GM06990 (cell line): ENCODE results near the gene EML4.

ENCODE experiments used
- DNase-seq: peaks from one replicate; pipeline ENCODE4 v3.0.0-alpha.2; 2011; ENCODE audit not compliant: insufficient read length; ENCODE audit errors: extremely low read depth
- H3K27me3 ChIP-seq: replicated peaks from 2 replicates; pipeline ENCODE4 v1.6.0; 2011; ENCODE audit warnings: low read length; ENCODE audit not compliant: control insufficient read depth, insufficient read depth
- H3K36me3 ChIP-seq: 2 replicates; pipeline ENCODE4 v1.5.1; 2011; ENCODE audit warnings: low read length; ENCODE audit not compliant: control insufficient read depth, insufficient read depth
- H3K4me3 ChIP-seq: replicated peaks from 2 replicates; pipeline ENCODE4 v1.5.1; 2011; ENCODE audit warnings: low read depth, mild to moderate bottlenecking, control low read depth, low read length
- TF ChIP-seq, protein P1 (sequence below): IDR thresholded peaks from 2 replicates; pipeline ENCODE4 v1.5.1; 2011; ENCODE audit warnings: low read length, control low read depth, mild to moderate bottlenecking, inconsistent platforms; ENCODE audit not compliant: insufficient read depth, poor library complexity, severe bottlenecking

Gene EML4

DNA sequence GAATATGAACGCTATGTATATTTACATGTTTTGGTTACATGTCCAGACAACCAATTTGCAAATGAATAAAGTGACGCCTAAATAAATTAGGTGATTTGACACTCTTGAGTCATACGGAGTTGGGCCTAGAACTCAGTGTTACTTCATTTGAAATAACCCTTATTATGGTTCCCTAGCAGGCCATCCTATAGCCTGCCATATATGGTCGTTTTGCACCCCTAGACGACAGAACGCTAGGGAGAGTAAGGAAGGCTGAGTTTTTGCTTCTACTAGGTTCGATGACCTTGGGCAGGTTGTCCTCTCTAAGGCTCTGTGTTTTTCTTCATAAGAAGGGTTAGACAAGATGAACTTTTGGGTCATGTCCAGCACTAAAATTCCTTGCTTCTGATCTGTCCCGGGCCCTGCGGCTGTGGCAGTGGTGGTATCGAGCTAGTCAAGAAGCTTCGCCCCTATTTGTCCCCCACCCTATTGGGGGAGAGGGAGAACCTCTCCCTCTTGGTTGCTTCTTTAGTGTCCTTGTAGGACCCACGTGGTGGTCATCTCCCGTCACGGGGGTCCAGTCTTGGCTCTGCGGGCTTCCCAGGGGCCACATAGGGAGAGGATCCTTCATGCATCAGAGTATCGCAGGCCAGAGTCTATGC lies 574 bp upstream of the EML4 start:
- Histone ChIP-seq H3K4me3 (0 out of 2 replicates have a peak overlapping the region, but pooled peaks have one; percentile 4), H3K27me3 (no peaks in the 10 kb centered on the region), H3K36me3 (no peaks in the 10 kb centered on the region)
- no peak for DNase-seq
- TF ChIP-seq, protein P1, sequence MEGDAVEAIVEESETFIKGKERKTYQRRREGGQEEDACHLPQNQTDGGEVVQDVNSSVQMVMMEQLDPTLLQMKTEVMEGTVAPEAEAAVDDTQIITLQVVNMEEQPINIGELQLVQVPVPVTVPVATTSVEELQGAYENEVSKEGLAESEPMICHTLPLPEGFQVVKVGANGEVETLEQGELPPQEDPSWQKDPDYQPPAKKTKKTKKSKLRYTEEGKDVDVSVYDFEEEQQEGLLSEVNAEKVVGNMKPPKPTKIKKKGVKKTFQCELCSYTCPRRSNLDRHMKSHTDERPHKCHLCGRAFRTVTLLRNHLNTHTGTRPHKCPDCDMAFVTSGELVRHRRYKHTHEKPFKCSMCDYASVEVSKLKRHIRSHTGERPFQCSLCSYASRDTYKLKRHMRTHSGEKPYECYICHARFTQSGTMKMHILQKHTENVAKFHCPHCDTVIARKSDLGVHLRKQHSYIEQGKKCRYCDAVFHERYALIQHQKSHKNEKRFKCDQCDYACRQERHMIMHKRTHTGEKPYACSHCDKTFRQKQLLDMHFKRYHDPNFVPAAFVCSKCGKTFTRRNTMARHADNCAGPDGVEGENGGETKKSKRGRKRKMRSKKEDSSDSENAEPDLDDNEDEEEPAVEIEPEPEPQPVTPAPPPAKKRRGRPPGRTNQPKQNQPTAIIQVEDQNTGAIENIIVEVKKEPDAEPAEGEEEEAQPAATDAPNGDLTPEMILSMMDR, result no peak

- H3K36me3 ChIP-seq, result no peaks in the 10 kb centered on the region
- no peak for DNase-seq
- TF ChIP-seq, protein P1, result no peak
- peak overlapping the region; percentile 96 for H3K4me3 ChIP-seq
- no peaks in the 10 kb centered on the region for H3K27me3 ChIP-seq
These were observed 845 bp downstream of the EML4 start for GRCh38 chr2:42169874-42170521.

DNA sequence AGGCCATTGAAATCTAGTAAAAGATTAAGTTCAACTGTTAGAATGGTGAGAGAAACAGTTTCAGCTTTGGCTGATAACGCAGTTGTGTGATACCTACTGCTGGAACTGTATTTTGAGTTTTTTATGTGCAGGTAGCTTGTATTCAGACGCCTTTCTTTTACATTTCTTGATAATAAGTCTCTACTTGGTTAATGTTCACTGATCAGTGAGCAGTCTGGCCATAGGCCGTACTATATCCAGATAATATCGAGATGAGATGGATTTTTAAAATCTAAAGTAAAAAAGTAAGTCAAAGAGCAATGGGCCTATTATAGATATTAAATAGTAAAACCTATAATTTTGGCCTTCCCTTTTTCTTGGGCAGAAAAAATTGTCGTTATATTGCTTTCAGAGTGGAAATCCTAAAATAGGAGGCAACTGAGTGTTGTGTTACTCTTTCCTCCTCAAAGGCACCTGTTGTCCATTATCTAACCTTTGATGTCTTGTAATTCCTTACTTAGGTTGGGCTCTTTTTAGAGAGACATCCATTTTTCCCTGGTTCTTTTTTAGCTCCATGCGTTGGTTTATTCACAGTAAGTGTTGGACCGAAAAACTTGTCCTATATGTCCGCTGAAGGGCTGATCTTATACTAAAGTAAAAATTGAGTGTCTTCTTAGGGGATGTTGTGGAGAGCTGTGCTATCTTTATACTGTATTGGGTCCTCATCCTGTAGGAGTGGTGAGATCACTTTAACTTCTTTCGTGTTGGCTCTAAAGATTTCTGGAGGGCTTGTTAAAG lies 1.7 kb downstream of the EML4 start:
- TF ChIP-seq, protein P1, result no peak
- no peaks in the 10 kb centered on the region for H3K27me3 ChIP-seq
- H3K36me3 ChIP-seq, result no peaks in the 10 kb centered on the region
- peak overlapping the region; percentile 96 for H3K4me3 ChIP-seq
- no peak for DNase-seq

DNA sequence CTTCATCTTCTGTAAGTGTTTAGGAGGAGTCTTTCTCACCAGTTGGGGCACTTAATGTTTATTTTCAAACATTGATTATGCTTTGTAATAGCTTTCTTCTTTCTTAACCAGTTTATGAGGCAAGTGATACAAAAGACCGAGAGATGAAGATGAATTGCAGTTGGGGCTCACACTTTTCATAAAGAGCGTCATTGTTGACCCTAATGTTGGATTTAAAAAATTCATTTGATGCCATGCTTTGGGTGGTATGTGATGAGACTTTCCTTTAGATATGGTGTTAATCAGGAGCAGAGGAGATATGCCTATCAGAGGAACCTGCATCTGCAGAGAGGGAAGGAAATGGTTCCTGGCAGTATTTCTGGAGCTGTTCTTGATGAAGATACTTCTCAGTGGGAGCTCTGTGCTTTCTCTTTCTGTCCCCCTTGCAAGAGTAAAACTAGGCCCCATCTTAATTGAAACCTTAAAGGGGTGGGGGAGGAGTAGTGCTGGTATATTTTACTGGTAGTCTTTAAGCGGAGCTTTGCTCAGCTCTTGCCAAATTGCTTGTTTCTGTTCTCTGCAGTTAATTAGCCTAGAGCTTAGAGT lies 2.3 kb downstream of the EML4 start:
- Histone ChIP-seq H3K27me3 (no peaks in the 10 kb centered on the region), H3K36me3 (no peaks in the 10 kb centered on the region), H3K4me3 (peak overlapping the region; percentile 96)
- peak; percentile 33 for DNase-seq
- TF ChIP-seq, protein P1, result no peak

GRCh38 chr2:42172020-42172419 lies 2.9 kb downstream of the EML4 start:
- TF ChIP-seq, protein P1, result no peak
- peak overlapping the region; percentile 96 for H3K4me3 ChIP-seq
- H3K27me3 ChIP-seq, result no peaks in the 10 kb centered on the region
- DNase-seq, result no peak
- no peaks in the 10 kb centered on the region for H3K36me3 ChIP-seq
